ENCODE data around the gene DGKI.

Gene DGKI

GRCh38 chr7:137703291-137704010, 143.3 kb downstream of the DGKI start:
- Histone ChIP-seq H3K4me2 (ENCODE audit: low read length) (no peak overlapping the region), H4K20me1 (ENCODE audit: insufficient read depth, low read length) (no peaks in the 10 kb centered on the region), H2AFZ (ENCODE audit: low read depth, low read length) (no peak overlapping the region), H3K4me3 (ENCODE audit: low read length) (no peak overlapping the region), H3K4me1 (ENCODE audit: low read length) (no peaks in the 10 kb centered on the region), H3K9me3 (ENCODE audit: insufficient read depth, low read length) (peaks cover 4% of the 10 kb centered on the region; the same call in 1 of the 2 replicates), H3K36me3 (replicated peaks; ENCODE audit: low read depth, low read length) (no peaks in the 10 kb centered on the region), H3K9ac (ENCODE audit: low read length) (no peak overlapping the region), H3K27ac (ENCODE audit: low read length) (no peak overlapping the region), H3K79me2 (ENCODE audit: low read length) (no peaks in the 10 kb centered on the region), H3K27me3 (ENCODE audit: low read depth, low read length) (no peaks in the 10 kb centered on the region)
- TF ChIP-seq CTCF (IDR thresholded peaks at IDR 0.05; ENCODE audit: low read depth, low read length): no peak
- TF ChIP-seq EZH2phosphoT487 (IDR thresholded peaks at IDR 0.05; ENCODE audit: low read depth): no peak

- no peak overlapping the region for H3K4me3 ChIP-seq (ENCODE audit: low read length)
- TF ChIP-seq CTCF (IDR thresholded peaks at IDR 0.05; ENCODE audit: low read depth, low read length) (no peak), EZH2phosphoT487 (IDR thresholded peaks at IDR 0.05; ENCODE audit: low read depth) (no peak)
- no peak overlapping the region for H3K27ac ChIP-seq (ENCODE audit: low read length)
- H4K20me1 ChIP-seq (ENCODE audit: insufficient read depth, low read length): no peaks in the 10 kb centered on the region
- H3K27me3 ChIP-seq (ENCODE audit: low read depth, low read length): no peaks in the 10 kb centered on the region
- no peak overlapping the region for H2AFZ ChIP-seq (ENCODE audit: low read depth, low read length)
- no peak overlapping the region for H3K4me2 ChIP-seq (ENCODE audit: low read length)
- peaks cover 8% of the 10 kb centered on the region for H3K4me1 ChIP-seq (ENCODE audit: low read length)
- no peak overlapping the region for H3K9ac ChIP-seq (ENCODE audit: low read length)
- no peaks in the 10 kb centered on the region for H3K79me2 ChIP-seq (ENCODE audit: low read length)
- no peaks in the 10 kb centered on the region for H3K36me3 ChIP-seq (replicated peaks; ENCODE audit: low read depth, low read length)
- no peaks in the 10 kb centered on the region; the same call in 1 of the 2 replicates for H3K9me3 ChIP-seq (ENCODE audit: insufficient read depth, low read length)
These were observed 149.8 kb downstream of the DGKI start for GRCh38 chr7:137696988-137697387.

GRCh38 chr7:137696376-137696775, 150.4 kb downstream of the DGKI start:
- no peaks in the 10 kb centered on the region for H3K79me2 ChIP-seq (ENCODE audit: low read length)
- peaks cover 8% of the 10 kb centered on the region for H3K4me1 ChIP-seq (ENCODE audit: low read length)
- no peak overlapping the region for H3K9ac ChIP-seq (ENCODE audit: low read length)
- H3K36me3 ChIP-seq (replicated peaks; ENCODE audit: low read depth, low read length): no peaks in the 10 kb centered on the region
- no peak overlapping the region for H2AFZ ChIP-seq (ENCODE audit: low read depth, low read length)
- H3K4me3 ChIP-seq (ENCODE audit: low read length): no peak overlapping the region
- no peak overlapping the region for H3K4me2 ChIP-seq (ENCODE audit: low read length)
- no peak for TF ChIP-seq EZH2phosphoT487 (IDR thresholded peaks at IDR 0.05; ENCODE audit: low read depth)
- TF ChIP-seq CTCF (IDR thresholded peaks at IDR 0.05; ENCODE audit: low read depth, low read length): no peak
- H3K9me3 ChIP-seq (ENCODE audit: insufficient read depth, low read length): no peaks in the 10 kb centered on the region; the same call in 1 of the 2 replicates
- H4K20me1 ChIP-seq (ENCODE audit: insufficient read depth, low read length): no peaks in the 10 kb centered on the region
- no peaks in the 10 kb centered on the region for H3K27me3 ChIP-seq (ENCODE audit: low read depth, low read length)
- H3K27ac ChIP-seq (ENCODE audit: low read length): no peak overlapping the region

DNA sequence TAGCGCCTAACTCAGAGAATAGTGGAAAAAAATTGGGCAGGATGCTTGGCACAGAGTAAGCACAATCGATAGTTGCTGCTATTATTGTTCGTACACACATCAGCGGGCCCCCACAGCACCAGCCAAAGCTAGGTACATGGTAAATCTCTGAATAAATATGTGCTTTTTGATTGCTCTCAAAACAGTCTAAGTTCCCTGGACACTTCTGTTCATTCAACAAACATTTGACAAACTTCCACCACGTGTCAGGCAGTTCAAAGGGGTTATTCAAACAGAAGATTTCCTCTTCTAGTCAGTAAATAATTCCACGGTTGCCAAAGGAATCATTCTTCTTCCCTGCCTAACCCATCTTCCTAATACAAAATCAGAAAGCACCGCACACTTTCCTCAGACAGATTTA, 150.8 kb downstream of the DGKI start:
- TF ChIP-seq CTCF (IDR thresholded peaks at IDR 0.05; ENCODE audit: low read depth, low read length): no peak
- no peak for TF ChIP-seq EZH2phosphoT487 (IDR thresholded peaks at IDR 0.05; ENCODE audit: low read depth)
- no peaks in the 10 kb centered on the region; the same call in 1 of the 2 replicates for H3K9me3 ChIP-seq (ENCODE audit: insufficient read depth, low read length)
- H4K20me1 ChIP-seq (ENCODE audit: insufficient read depth, low read length): no peaks in the 10 kb centered on the region
- H3K36me3 ChIP-seq (replicated peaks; ENCODE audit: low read depth, low read length): no peaks in the 10 kb centered on the region
- H3K9ac ChIP-seq (ENCODE audit: low read length): no peak overlapping the region
- H3K4me1 ChIP-seq (ENCODE audit: low read length): peaks cover 8% of the 10 kb centered on the region
- no peak overlapping the region for H2AFZ ChIP-seq (ENCODE audit: low read depth, low read length)
- H3K27ac ChIP-seq (ENCODE audit: low read length): no peak overlapping the region
- no peak overlapping the region for H3K4me2 ChIP-seq (ENCODE audit: low read length)
- H3K4me3 ChIP-seq (ENCODE audit: low read length): no peak overlapping the region
- no peaks in the 10 kb centered on the region for H3K27me3 ChIP-seq (ENCODE audit: low read depth, low read length)
- no peaks in the 10 kb centered on the region for H3K79me2 ChIP-seq (ENCODE audit: low read length)
